Hematopoietic multipotent progenitor cell treated with erythropoietin and hydrocortisone succinate and interleukin-3 and kit ligand, for 17 days (in vitro differentiated cells): ENCODE data around the gene FRMD5.

Experiments used
- DNase-seq: peaks from one replicate; pipeline ENCODE4 v3.0.0-alpha.2; 2015; ENCODE audit warnings: low spot score

Gene FRMD5

GRCh38 chr15:43974852-43975251 lies 220.2 kb downstream of the FRMD5 start:
- no peak for DNase-seq

- no peak for DNase-seq
These were observed 225.2 kb downstream of the FRMD5 start for GRCh38 chr15:43969802-43970375.

- DNase-seq, result no peak
These were observed 226.5 kb downstream of the FRMD5 start for GRCh38 chr15:43968551-43968950.

DNA sequence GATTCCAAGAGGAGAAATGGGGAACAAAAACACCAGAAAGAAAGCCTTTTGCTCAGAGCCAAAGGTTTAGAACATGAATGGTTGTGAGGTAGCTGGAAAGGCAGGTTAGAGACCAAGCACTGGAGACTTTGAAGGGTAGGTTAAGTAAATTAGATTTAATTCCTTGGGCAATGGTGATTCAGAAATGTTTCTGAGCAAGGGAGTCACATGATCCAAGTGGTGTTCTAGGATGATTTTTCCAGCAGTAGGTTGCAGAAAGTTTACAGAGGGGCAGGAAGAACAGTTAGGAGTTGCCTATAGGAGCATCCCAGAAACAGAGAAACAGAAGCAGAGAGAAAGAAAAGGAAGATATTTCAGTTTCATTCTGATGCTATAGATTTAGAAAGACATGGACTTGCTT lies 228.4 kb downstream of the FRMD5 start:
- DNase-seq, result no peak

DNA sequence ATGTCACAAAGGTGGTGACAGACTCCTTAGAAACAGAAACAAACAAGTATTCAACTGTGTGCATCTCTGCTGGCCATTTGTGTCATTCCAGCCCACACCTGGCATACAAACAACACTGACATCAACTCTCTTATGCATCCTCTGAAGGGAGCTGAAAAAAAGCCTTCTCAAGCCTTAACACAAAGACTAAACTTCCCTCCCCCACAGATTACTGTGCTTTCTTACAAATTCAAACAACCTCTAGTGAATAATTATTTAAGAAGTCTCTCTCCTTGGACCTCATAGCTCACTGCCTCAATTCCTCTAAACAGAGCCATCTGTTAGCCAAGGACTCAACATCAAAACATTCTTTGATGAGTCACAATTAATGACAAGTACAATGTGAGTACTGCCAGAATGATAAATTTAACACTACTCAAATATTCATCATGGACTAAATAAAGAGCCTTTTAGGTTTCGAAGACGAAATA lies 236.2 kb downstream of the FRMD5 start:
- DNase-seq, result no peak

GRCh38 chr15:43957724-43958123 lies 237.3 kb downstream of the FRMD5 start:
- no peak for DNase-seq

DNA sequence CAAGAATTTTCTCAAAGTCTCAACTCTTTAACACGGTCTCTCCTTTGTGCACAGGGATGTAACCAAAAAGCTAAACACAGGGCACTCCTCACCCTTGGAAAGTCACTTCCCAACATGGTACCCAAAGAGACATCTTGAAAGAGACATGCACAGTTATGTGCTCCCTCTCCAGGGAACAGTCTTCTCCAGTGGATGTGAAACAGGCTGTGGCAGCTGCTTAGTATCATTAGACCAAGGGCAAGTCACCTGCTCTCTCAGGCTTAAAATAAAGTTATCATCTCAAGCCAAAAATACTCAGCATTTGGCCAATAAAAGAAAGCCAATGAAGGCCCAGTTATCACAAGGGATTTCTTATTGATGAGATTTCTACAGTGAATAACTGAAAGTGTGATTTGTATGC lies 239.9 kb downstream of the FRMD5 start:
- no peak for DNase-seq

DNA sequence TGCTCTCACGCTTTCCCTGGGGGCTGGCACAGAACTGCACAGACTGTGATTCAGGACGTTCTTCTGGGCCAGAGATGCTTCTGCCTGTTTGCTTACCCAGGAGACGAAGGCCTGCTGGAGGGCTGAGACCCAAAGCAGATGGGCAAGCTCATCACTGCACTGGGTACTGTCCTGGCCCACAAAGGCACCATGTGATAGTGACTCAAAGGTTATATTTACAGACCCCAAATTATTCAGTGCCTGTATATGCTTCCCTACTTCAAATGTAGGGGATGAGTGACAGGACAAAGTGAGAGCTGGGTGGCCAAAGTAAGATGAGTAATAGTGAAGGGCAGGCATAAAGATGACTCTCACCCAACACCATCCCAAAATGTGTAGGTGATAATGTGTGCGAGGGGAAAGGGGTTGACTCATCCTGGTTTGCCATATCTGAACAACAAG lies 240.9 kb downstream of the FRMD5 start:
- DNase-seq, result no peak

GRCh38 chr15:43953402-43953801 lies 241.7 kb downstream of the FRMD5 start:
- DNase-seq, result no peak

GRCh38 chr15:43950531-43950930 lies 244.5 kb downstream of the FRMD5 start:
- DNase-seq, result no peak

DNA sequence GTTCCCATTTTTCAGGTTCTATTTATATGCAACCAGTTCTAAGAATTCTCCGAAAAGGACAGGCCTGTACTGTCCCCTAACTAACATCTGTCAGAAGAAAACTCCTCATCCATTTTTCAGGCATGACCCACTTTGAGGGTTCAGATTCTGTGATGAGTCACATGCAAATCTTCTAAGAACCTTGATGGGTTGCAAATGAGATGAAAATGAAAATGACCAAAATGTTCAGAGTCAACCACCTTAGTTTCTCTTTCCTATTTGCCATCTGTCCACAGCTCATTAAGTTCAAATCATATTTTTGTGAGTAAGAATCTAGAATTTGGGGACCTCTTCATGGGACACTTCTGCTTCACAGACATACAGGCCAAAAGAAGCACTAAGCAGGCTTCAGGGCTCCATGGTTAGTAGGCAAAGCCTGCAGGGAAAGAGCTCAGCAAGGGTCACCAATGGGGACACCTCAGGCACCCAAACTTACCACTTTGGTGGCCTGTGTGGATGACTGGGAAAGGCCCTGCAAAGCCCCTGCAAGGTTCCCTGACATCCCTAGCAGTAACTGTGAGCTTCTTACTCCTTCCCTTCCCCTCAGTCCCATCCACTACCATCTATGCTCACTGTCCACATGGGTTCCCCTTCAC lies 246.3 kb downstream of the FRMD5 start:
- DNase-seq, result no peak

DNA sequence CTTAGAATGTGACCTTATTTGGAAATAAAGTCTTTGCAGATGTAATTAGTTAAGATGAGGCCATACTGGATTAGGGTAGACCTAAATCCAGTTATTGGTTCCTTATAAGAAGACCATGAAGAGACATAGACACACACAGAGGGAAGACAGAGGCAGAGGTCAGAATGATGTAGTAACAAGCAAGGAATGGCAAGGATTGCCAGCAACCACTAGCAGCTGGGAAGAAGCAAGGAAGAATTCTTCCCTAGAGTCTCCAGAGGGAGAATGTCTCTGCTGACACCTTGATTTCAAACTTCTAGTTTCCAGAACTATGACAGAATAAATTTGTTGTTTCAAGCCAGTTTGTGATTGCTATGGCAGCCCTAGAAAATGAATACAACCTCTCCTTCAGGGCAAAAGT lies 251.6 kb downstream of the FRMD5 start:
- no peak for DNase-seq

DNA sequence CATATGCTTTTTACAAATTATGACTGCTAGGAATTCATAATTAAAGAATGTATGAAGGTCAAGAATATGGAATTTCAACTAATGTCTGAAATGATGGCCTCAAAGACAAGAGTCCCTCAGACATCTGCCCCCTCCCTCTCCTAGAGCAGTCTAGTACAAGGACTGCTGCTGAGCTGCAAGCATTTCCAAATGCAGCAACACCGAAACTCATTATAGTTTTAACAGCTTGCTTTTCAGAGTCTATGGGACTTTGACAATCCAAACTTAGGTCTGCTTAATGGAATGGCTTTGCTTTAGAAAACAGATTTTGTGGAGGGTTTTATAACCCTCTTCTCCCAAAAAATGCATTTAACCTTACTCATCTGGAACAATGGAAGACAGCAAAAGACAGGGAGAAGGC lies 252.9 kb downstream of the FRMD5 start:
- DNase-seq, result no peak

GRCh38 chr15:43941555-43941954 lies 253.5 kb downstream of the FRMD5 start:
- DNase-seq, result no peak

- no peak for DNase-seq
These were observed 254.0 kb downstream of the FRMD5 start for GRCh38 chr15:43941071-43941470.

DNA sequence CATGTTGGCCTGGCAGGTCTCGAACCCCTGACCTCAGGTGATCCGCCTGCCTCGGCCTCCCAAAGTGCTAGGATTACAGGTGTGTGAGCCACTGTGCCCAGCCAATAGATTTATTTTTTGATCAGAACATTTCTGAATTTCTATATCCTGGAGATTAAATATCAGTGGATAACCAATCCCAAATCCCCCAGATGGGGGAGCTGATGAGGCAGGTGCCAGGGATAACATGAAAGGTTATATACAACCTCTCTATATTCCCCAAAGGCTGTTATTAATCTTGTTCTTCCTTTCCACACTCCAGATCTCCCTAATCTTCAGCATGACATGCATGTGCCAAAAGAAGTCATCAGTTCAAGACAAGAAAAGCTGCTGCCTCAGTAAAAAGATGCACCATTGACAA lies 256.0 kb downstream of the FRMD5 start:
- DNase-seq, result no peak

DNA sequence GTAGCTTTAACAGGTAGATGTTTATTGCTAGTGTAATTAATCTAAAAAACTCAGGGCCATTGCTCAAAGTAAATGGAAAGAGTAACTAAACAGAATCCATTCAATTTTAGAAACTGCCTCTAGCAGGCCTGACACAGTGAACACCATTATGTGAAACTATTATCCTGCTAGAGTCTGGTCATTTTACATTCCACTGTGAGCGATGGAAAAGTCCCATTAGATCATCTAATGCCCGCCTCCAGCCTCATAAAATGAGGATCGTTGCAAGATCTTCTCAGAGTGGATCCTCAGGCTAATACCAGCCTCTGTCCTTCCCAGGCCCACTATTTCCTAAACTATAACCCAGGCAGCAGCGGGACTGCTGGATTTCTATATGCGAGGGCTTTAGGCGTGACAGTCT lies 260.6 kb downstream of the FRMD5 start:
- no peak for DNase-seq

- no peak for DNase-seq
These were observed 262.2 kb downstream of the FRMD5 start for GRCh38 chr15:43932907-43933306.

DNA sequence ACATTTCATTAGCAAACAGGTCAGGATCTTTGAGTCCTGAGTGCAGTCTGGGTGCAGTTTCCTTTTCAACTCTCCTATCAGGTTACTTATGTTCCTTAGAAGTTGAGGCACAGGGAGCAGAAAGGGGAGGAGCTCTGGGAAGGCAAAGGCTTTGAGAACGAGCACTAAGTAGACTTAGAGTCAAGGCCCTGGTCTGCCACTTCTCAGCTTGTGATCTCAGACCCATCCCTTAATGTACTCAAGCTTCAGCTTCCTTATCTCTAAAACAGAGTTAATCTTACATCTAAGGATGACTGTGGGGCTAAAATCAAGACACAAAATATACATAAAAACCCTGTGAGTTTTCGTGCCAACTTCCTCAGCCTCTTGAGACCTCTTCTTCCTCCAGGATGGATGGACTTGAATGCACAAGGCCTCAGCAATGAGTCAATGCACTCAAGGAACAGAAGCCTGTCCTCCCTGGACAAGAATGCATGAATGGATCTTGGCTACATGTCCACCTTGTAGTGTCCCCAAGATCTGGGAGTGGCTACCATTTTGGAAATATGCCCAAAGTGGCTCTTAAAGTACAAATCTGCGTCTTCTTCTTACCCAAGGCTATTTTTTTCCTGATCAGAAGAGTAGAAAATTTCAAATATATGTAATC lies 263.2 kb downstream of the FRMD5 start:
- DNase-seq, result no peak

DNA sequence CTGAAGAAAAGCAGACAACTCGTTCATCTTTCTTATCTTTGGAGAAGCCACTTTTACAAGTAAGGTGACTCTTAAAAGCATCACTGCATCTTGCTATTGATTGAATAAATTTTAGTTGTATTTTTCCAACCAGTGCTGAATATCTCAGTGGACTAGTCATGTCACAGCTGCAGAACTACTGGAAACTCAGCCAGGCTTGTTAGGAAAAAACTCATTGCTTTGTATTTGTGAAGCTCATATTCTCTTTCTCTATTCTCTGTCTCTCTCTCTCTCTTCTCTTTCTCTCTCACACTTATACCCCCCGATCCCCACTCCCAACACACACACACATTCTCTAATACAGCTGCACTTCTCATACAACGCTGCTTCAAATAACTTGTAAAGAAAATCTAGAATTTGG lies 264.0 kb downstream of the FRMD5 start:
- DNase-seq, result no peak

DNA sequence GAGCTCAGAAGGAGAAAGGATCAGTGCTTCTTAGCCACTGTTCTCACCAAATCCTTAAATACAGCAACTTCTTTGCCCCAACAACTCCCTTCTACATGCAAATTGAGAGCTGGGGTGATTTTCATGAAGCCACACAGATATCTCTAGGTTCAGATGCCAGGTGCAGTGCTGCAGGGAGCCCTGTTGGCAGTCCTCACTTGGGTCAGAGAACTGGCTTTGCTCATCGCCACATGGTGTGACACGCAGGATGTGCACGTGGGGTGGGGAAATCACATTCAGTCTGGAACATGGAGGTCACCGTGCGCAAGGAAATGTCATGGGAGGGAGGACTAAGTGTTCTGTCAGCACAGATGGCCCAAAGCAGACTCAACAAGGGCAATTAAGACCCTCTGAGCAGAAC lies 264.5 kb downstream of the FRMD5 start:
- DNase-seq, result no peak

GRCh38 chr15:43930079-43930478 lies 265.0 kb downstream of the FRMD5 start:
- no peak for DNase-seq

DNA sequence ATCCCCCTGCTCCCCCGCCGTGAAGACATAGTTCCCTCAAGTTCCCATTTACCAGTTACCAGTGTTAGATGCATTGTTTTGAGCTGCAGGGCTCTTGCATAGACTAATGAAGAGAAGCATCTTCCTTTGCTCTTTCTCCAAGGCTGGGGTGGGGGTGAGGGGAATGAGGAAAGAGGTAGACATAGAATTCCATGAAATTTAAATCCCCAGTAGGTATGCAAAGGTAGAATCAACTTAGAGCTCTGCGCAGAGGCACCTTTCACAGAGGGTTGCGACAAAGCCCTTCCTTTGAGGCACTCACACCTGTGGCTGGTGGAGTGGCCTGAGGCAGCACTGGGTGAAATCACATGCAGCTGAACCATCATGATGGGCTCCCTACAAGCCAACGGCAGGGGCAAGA lies 266.9 kb downstream of the FRMD5 start:
- no peak for DNase-seq

- DNase-seq, result no peak
These were observed 267.9 kb downstream of the FRMD5 start for GRCh38 chr15:43927203-43927602.
